Esophagus muscularis mucosa (tissue), 4 donors: Measurements from ENCODE around the gene ITPR3. TPM values are rescaled to one million over a fixed set of nuclear protein-coding genes. Genes with fewer than 3 reads are reported as not detected.

Experiments
- DNase-seq: peaks from one replicate; pipeline ENCODE4 v3.0.0-alpha.2; 2017; ENCODE audit errors: extremely low spot score
- H3K27ac ChIP-seq, 4 donors: fragments of 200-600 bp; sonication (generic); replicated peaks in 1 of 4; 1 replicate in 3 of 4; 2 replicates in 1 of 4; pipeline ENCODE4 v1.5.1; 2016 to 2019; ENCODE audit warnings: mild to moderate bottlenecking in 1 of 4
- H3K27me3 ChIP-seq, 4 donors: fragments of 200-600 bp; sonication (generic); one replicate each; pipeline versions ENCODE4 v1.5.1 to v1.6.0; 2016 to 2019
- H3K36me3 ChIP-seq, 4 donors: fragments of 200-600 bp; sonication (generic); one replicate each; pipeline ENCODE4 v1.5.1; 2016 to 2019
- H3K4me1 ChIP-seq, 4 donors: fragments of 200-600 bp; sonication (generic); one replicate each; pipeline ENCODE4 v1.5.1; 2016 to 2019
- H3K4me3 ChIP-seq, 4 donors: fragments of 200-600 bp; sonication (generic); 1 replicate in 2 of 4; 2 replicates in 2 of 4; pipeline ENCODE4 v1.5.1; 2016 to 2019; ENCODE audit warnings: mild to moderate bottlenecking in 4 of 4, moderate library complexity in 1 of 4
- H3K9me3 ChIP-seq, 4 donors: fragments of 200-600 bp; sonication (generic); 1 replicate in 3 of 4; 2 replicates in 1 of 4; pipeline ENCODE4 v1.5.1; 2016 to 2019
- EP300 ChIP-seq: sonication (generic); formaldehyde crosslinking; IDR thresholded peaks from one replicate; pipeline ENCODE4 v1.6.1; 2017; ENCODE audit warnings: antibody characterized with exemption
- POLR2A ChIP-seq: fragments of 450-650 bp; IDR thresholded peaks from one replicate; pipeline ENCODE4 v1.6.1; 2017; ENCODE audit warnings: antibody characterized with exemption, moderate library complexity, mild to moderate bottlenecking, low read depth
- POLR2AphosphoS5 ChIP-seq, 2 donors: sonication (generic); formaldehyde crosslinking; IDR thresholded peaks; one replicate each; pipeline ENCODE4 v1.6.1; 2017; ENCODE audit warnings: antibody characterized with exemption in 2 of 2
- WGBS: methylation state at CpG from one replicate; pipeline ENCODE4 v1.1.5; 2018; 5-methylcytosine and 5-hydroxymethylcytosine counted together
- intact Hi-C: fragments of 100-400 bp; cut with DNase I; formaldehyde crosslinking; loops from one replicate; pipeline ENCODE4 v1.15.1; 2023
- total RNA-seq, 4 donors: library from RNA; depleted of rRNA; stranded (reverse); fragments of >200 nt; gene quantifications; one replicate each; pipeline versions ENCODE4 v1.1.0 to v1.2.1, GENCODE V29; 2016
- TF ChIP-seq, protein P1 (sequence below), 3 experiments: fragments of 200-600 bp in 2 of 3; fragments of 450-650 bp in 1 of 3; sonication (generic) in 2 of 3; IDR thresholded peaks; one replicate each; pipeline ENCODE4 v1.5.1; 2017 to 2019; ENCODE audit warnings: antibody characterized with exemption in 3 of 3, mild to moderate bottlenecking in 2 of 3, moderate library complexity in 1 of 3

Gene ITPR3
- total RNA-seq, 4 donors from 2014 or later = 12.1 to 24.9 (median 20.5) TPM

DNA sequence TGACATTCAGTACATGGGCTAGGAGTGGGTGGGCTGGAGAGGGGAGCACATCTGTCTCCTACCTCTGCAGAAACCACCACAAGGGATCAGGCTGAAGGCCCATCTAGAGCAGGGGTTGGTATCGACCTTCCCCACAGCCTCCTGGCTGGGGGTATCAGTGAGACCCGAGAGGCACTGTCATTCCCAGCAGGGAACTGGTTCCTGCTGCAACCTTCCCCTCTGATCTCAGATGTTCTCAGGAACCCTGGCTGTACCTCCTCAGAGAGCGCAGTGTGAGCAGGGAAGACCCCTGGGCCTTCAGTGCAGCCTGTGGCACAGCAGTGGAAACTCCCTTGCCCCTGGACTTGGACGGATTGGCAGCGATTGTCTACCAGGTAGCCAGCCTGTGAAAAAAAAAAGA lies 117.8 kb downstream of the ITPR3 start:
- Histone ChIP-seq H3K36me3 (peaks cover 0 to 33% (median 0%) of the 10 kb centered on the region in 4 donors), H3K4me3 (no peak overlapping the region), H3K27me3 (peaks cover 0 to 19% (median 0%) of the 10 kb centered on the region in 4 donors), H3K9me3 (no peaks in the 10 kb centered on the region), H3K4me1 (peaks cover 0 to 36% (median 0%) of the 10 kb centered on the region in 4 donors), H3K27ac (no peak overlapping the region)
- TF ChIP-seq POLR2A = no peak
- DNase-seq = no peak
- WGBS = 87% methylated on average over 4 of the region's 5 CpGs
- intact Hi-C loops = no loop called here

GRCh38 chr6:33739571-33739970 lies 118.4 kb downstream of the ITPR3 start:
- no peak for DNase-seq
- TF ChIP-seq POLR2A = no peak
- no peak for TF ChIP-seq POLR2AphosphoS5 (IDR thresholded peaks at IDR 0.05)
- TF ChIP-seq EP300 = no peak
- TF ChIP-seq, protein P1, sequence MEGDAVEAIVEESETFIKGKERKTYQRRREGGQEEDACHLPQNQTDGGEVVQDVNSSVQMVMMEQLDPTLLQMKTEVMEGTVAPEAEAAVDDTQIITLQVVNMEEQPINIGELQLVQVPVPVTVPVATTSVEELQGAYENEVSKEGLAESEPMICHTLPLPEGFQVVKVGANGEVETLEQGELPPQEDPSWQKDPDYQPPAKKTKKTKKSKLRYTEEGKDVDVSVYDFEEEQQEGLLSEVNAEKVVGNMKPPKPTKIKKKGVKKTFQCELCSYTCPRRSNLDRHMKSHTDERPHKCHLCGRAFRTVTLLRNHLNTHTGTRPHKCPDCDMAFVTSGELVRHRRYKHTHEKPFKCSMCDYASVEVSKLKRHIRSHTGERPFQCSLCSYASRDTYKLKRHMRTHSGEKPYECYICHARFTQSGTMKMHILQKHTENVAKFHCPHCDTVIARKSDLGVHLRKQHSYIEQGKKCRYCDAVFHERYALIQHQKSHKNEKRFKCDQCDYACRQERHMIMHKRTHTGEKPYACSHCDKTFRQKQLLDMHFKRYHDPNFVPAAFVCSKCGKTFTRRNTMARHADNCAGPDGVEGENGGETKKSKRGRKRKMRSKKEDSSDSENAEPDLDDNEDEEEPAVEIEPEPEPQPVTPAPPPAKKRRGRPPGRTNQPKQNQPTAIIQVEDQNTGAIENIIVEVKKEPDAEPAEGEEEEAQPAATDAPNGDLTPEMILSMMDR (IDR thresholded peaks at IDR 0.05) = no peak
- WGBS = 89% methylated on average over 5 of the region's 5 CpGs
- Histone ChIP-seq H3K36me3 (peaks cover 0 to 28% (median 0%) of the 10 kb centered on the region in 4 donors), H3K9me3 (no peaks in the 10 kb centered on the region), H3K27ac (no peak overlapping the region), H3K4me1 (peaks cover 0 to 33% (median 4%) of the 10 kb centered on the region in 4 donors), H3K27me3 (peaks cover 0 to 26% (median 0%) of the 10 kb centered on the region in 4 donors), H3K4me3 (no peak overlapping the region)
- intact Hi-C loops = no loop called here

- Histone ChIP-seq H3K4me3 (no peak overlapping the region), H3K27me3 (peaks cover 0 to 32% (median 0%) of the 10 kb centered on the region in 4 donors), H3K4me1 (peaks cover 0 to 27% (median 7%) of the 10 kb centered on the region in 4 donors), H3K9me3 (no peaks in the 10 kb centered on the region), H3K27ac (no peak overlapping the region), H3K36me3 (peaks cover 0 to 22% (median 0%) of the 10 kb centered on the region in 4 donors)
- intact Hi-C loops = loop anchor here (5.0 kb wide), 1 partner anchor 412 kb away; no protein-coding TSS in a partner anchor
- 100% methylated on average over 1 of the region's 6 CpGs for WGBS
- TF ChIP-seq POLR2A = no peak
- TF ChIP-seq, protein P1 (IDR thresholded peaks at IDR 0.05) = no peak
- no peak for TF ChIP-seq POLR2AphosphoS5 (IDR thresholded peaks at IDR 0.05)
- TF ChIP-seq EP300 = no peak
- DNase-seq = no peak
Observed at GRCh38 chr6:33740204-33740608, 119.1 kb downstream of the ITPR3 start.

GRCh38 chr6:33740794-33741193 lies 119.7 kb downstream of the ITPR3 start:
- WGBS = 87% methylated on average over 5 of the region's 5 CpGs
- H3K27me3 ChIP-seq = peaks cover 0 to 38% (median 0%) of the 10 kb centered on the region in 4 donors
- intact Hi-C loops = loop anchor here (5.0 kb wide), 1 partner anchor 412 kb away; no protein-coding TSS in a partner anchor
- H3K4me3 ChIP-seq = no peak overlapping the region
- TF ChIP-seq, protein P1 (IDR thresholded peaks at IDR 0.05) = no peak
- TF ChIP-seq POLR2A = no peak
- TF ChIP-seq EP300 = no peak
- no peak for TF ChIP-seq POLR2AphosphoS5 (IDR thresholded peaks at IDR 0.05)
- no peak overlapping the region for H3K27ac ChIP-seq
- H3K4me1 ChIP-seq = peaks cover 0 to 23% (median 10%) of the 10 kb centered on the region in 4 donors
- H3K9me3 ChIP-seq = no peaks in the 10 kb centered on the region
- no peak for DNase-seq
- H3K36me3 ChIP-seq = peaks cover 0 to 17% (median 0%) of the 10 kb centered on the region in 4 donors

- intact Hi-C loops = loop anchor here (5.0 kb wide), 1 partner anchor 410 kb away; no protein-coding TSS in a partner anchor
- no peak overlapping the region for H3K4me3 ChIP-seq
Observed at GRCh38 chr6:33742092-33742491, 121.0 kb downstream of the ITPR3 start.

More at GRCh38 chr6:33742092-33742491, 121.0 kb downstream of the ITPR3 start:
- 69% methylated on average over 9 of the region's 9 CpGs for WGBS
- Histone ChIP-seq H3K36me3 (peaks cover 0 to 13% (median 0%) of the 10 kb centered on the region in 4 donors), H3K9me3 (no peaks in the 10 kb centered on the region), H3K4me1 (peaks cover 0 to 18% (median 16%) of the 10 kb centered on the region in 4 donors), H3K27ac (no peak overlapping the region), H3K27me3 (peaks cover 0 to 50% (median 0%) of the 10 kb centered on the region in 4 donors)
- TF ChIP-seq POLR2AphosphoS5 (IDR thresholded peaks at IDR 0.05) (no peak), EP300 (no peak), POLR2A (no peak)
- TF ChIP-seq, protein P1 (IDR thresholded peaks at IDR 0.05) = no peak
- no peak for DNase-seq
